Hematopoietic multipotent progenitor cell treated with erythropoietin and hydrocortisone succinate and interleukin-3 and kit ligand, for 4 days (in vitro differentiated cells): ENCODE data around the gene S100A2.
"Not testable (repeated sequence)": the region's sequence is repeated elsewhere in the genome, so short reads cannot be mapped to it uniquely, and the experiment has no call there.

Source experiments
- DNase-seq: peaks from one replicate; pipeline ENCODE4 v3.0.0-alpha.2; 2015

The S100A2 gene

DNA sequence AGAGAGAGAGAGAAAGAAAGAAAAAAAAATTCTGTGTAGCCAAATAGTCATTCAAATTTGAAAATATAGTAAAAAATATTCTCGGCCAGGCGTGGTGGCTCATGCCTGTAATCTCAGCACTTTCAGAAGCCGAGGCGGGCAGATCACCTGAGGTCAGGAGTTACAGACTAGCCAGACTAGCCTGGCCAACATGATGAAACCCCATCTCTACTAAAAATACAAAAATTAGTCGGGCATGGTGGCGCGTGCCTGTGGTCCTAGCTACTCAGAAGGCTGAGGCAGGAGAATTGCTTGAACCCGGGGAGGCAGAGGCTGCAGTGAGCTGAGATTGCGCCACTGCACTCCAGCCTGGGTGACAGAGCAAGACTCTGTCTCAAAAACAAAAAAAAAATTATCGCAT is 22.4 kb upstream of the S100A2 start:
- DNase-seq = not testable (repeated sequence)

DNA sequence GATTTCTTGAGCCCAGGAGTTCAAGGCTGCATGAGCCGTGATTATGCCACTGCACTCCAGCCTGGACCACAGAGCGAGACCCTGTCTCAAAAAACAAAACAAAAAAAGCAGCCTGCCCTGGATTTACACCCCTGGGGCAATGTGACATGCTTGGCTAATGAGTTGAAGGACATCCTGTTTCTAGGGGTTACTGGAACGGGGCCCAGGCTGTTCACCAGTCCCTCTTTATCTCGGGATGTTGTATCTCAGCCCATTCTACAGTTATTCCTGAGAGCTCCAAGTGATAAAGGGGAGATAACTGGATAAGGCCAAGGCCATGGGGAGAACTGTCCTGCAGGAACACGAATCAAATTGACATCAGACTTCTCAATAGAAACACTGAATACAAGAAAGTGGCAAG is 21.7 kb upstream of the S100A2 start:
- DNase-seq = no peak

DNA sequence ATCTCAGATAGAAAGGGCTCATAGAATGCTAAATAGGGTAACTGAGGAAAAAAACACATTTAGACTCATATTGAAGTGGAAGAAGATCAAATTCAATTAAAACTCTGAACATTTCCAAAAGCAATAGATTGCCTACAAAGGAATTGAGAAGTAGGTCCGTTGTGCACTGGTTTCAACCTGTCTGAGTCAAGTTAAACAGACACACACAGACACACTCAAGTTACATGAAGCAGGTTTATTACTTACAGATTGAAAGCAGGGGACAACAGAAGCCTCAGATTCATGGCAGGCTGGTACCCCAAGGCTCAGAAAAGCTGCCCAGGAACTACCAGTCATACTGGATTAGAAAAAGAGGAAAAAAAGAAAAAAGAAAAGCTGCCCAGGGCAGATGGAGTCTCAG is 20.7 kb upstream of the S100A2 start:
- DNase-seq = no peak

DNA sequence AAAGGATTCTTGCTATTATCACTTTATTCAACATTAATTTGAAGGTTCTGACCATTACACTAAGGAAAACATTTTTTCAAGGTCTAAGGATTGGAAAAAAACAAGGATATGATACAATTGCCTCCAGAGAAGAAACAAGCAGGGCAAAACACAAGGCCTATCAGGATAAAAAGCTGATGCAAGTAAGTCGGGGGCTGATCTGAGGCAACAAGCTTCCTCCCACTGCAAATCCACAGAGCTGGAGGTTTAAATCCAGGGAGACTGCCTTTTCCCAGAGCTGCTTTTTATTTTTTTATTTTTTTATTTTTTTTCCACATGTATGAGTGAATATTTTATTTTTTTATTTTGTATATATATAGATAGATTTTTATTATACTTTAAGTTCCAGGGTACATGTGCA is 19.4 kb upstream of the S100A2 start:
- DNase-seq = no peak

DNA sequence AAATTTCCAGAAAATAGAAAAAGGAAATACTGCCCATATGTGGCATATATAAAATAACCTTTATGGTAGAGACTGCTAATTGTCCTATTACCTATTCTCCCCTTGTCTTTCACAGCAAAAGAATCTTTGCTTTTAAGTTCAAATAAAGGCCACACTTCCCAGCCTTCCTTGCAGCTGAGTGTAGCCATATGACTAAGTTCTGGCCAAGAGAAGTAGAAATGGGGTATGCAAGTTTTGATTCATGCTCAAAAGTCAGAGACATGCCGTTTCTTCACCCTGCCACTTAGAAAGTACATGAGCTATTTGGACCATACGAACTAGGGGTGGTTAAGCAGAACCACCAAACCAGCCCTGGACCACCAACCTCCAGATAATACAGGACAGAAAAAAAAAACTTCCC is 18.3 kb upstream of the S100A2 start:
- no peak for DNase-seq

DNA sequence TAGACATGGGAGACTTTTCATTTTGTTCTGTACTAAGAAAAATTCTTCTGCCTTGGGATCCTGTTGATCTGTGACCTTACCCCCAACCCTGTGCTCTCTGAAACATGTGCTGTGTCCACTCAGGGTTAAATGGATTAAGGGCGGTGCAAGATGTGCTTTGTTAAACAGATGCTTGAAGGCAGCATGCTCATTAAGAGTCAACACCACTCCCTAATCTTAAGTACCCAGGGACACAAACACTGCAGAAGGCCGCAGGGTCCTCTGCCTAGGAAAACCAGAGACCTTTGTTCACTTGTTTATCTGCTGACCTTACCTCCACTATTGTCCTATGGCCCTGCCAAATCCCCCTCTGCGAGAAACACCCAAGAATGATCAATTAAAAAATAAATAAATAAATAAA is 17.9 kb upstream of the S100A2 start:
- not testable (repeated sequence) for DNase-seq

DNA sequence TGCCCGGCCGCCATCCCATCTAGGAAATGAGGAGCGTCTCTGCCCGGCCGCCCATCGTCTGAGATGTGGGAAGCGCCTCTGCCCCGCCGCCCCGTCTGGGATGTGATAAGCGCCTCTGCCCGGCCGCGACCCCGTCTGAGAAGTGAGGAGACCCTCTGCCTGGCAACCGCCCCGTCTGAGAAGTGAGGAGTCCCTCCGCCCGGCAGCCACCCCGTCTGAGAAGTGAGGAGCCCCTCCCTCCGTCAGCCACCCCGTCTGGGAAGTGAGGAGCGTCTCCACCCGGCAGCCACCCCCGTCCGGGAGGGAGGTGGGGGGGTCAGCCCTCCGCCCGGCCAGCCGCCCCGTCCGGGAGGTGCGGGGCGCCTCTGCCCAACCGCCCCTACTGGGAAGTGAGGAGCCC is 17.2 kb upstream of the S100A2 start:
- not testable (repeated sequence) for DNase-seq

DNA sequence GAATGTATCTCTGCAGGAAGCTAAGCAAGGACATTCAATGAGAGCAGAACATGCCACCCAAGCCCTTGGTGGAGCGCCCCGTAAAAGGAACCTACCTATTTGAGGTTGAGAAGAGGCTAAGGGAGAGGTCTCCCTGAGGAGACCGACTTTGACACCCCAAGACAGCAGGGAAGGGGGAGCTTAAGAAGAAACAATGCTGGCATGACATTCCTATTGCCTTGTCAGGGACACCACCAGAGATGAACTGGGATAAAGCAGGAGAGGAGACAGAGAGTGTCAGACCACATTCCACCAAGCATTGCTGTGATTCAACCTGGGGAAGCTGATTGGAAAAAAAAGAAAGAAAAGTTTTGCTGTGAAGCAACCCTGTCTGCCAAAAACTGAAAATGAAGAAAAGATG is 13.3 kb upstream of the S100A2 start:
- no peak for DNase-seq

DNA sequence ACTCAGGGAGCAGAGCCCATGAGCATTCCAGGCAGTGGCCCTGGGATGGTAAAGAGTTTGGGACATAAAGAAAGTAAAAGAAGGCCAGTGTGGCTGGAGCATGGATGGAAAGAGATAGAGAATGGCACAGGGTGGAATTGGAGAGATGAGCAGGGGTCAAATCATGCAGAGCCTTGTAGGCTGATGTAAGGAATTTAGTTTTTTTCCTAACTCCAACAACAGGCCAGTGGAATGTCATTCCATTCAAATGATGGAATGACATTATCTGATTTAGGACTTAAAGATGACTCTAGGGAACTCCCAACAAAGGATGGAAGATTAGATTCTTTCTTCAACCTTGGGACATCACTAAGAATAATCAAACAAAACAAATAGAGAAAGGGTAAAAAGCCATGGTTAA is 12.8 kb upstream of the S100A2 start:
- no peak for DNase-seq

DNA sequence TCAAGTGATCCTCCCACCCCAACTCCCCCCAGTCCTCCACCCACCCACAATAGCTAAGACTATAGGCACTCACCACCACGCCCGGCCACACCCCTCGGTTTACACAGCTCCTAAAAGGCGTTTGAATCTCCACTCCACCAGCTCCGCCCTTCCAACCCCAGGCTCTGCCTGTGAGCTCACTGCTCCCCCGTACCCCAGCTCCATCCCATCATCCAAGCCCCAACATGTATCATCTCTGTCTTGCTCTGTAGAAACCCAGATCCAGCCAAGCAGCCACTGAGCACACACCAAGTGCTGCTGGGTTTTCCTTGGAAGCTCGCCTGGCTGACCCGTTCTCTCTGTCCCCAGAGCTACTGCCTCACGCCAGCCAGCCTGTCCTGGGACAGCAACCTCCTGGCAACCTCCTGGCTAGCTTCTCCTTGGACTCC is 12.0 kb upstream of the S100A2 start:
- DNase-seq = peak; percentile 50

DNA sequence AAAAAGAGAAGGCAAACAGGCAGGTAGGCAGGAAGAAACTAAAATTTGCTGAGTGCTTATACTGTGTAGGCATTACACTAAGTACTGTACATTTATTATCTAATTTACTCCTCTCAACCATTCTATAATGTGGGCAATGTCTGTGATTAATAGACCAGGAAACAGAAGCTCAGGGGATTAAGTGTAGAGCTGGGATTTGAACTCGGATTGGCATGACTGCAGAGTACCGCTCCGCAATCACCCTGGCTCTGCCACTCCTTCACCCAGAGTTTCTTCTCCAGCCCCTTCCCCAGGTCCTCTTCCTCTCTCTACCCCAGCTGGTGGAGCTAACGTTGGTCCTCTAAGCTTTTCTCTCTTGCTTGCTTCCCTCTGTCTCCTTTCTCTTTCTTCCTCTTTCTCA is 11.5 kb upstream of the S100A2 start:
- no peak for DNase-seq

DNA sequence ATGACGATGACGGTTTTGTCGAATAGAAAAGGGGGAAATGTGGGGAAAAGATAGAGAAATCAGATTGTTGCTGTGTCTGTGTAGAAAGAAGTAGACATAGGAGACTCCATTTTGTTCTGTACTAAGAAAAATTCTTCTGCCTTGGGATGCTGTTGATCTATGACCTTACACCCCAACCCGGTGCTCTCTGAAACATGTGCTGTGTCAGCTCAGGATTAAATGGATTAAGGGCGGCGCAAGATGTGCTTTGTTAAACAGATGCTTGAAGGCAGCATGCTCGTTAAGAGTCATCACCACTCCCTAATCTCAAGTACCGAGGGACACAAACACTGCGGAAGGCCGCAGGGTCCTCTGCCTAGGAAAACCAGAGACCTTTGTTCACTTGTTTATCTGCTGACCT is 9.9 kb upstream of the S100A2 start:
- not testable (repeated sequence) for DNase-seq

DNA sequence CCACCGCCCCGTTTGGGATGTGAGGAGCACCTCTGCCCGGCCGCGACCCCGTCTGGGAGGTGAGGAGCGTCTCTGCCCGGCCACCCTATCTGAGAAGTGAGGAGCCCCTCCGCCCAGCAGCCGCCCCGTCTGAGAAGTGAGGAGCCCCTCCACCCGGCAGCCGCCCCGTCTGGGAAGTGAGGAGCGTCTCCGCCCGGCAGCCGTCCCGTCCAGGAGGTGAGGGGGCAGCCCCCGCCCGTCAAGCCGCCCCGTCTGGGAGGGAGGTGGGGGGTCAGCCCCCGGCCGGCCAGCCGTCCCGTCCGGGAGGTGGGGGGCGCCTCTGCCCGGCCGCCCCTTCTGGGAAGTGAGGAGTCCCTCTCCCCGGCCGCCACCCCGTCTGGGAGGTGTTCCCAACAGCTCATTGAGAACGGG is 9.4 kb upstream of the S100A2 start:
- DNase-seq = not testable (repeated sequence)

DNA sequence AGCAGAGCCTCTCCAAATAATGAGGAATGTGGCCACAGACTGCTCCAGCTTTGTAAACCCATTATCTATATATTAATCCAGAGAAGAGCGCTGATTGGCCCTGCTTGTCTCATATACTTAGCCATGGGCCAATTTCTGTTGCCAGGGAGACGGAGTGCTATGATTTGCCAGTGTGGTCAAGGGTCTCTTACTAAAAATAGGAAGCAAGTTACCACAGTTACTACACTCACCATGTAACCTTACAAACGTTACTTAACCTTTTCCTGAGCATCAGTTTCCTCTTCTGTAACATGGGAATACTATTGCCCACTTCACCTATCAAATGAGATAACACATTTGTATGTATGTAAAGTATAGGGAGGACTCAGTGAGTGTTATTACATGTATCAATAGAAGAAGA is 7.7 kb upstream of the S100A2 start:
- peak; percentile 52 for DNase-seq

DNA sequence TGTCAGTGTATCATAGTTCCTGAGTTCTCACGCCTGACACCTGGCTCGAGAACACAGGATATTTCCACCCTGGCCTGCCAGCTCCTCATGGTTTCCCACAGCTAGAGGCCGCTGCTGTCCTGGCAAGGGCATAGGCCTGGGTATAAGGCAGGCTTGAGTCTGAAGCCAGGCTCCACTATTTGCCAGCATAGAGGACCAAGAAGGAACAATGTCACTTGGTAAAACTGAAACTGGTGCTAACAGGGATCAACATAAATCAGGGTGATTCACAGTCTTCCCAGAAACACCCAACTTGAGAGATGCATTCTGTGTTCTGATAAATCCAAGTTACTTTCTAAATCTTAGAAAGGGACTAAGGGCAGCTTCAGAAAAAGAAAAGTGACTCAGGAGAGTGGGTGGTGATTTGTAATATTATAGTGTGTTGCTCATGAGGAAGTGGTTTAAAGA is 6.9 kb upstream of the S100A2 start:
- DNase-seq = peak; percentile 90

DNA sequence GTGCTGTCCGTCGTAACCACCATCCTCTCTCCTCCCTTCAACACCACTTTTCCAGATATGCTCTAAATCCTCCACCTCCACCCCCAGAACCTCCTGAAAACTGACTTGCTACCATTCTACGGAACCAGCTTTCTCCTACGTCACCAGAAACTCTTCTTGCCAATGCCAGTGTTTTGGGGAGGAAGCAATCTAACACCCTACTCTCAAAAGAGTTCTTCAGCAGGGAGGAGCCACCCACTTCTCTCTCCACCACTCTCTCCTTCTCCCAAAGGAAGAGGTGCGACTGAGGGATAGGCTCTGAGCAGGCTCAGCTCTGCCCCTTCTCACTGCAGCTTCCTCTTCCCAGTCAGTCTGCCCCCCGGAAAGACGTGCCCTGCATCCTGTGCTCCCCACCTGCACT is 6.1 kb upstream of the S100A2 start:
- DNase-seq = no peak

DNA sequence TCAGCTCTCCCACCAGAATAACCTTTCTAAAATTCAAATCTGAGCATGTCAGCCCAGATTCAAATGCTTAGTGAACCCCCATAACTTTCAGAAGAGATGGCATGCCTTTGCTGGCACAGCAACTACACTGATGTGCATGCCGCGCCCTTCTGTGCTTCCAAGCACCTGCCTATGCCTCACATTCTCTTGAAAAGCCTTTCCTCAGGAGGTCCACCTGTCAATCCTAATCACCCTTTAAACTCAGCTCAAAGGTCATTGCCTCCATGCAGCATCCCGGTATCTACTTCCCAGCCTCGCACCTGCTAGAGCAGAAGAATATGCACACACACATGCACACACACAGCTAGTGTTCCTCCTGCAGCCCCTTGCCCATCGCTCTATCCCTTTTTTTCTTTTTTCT is 5.2 kb upstream of the S100A2 start:
- DNase-seq = no peak

DNA sequence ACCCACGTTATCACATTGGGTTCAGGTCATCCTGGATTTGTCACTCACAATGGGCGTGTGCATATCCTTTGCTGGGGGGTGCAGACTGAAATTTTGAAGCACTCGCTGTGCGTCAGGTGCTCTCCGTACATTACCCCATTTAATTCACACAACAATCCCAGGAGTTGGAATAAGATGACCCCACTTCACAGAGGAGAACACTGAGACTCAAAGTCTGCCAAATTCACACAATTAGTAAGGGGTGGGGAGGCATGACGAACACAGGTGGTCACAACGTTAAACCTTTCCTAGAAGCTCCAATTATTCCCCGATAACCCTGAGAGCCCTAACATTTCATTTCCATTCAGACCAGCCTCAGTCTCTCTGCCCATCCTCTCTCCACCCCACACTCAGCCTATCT is 3.8 kb upstream of the S100A2 start:
- DNase-seq = no peak

DNA sequence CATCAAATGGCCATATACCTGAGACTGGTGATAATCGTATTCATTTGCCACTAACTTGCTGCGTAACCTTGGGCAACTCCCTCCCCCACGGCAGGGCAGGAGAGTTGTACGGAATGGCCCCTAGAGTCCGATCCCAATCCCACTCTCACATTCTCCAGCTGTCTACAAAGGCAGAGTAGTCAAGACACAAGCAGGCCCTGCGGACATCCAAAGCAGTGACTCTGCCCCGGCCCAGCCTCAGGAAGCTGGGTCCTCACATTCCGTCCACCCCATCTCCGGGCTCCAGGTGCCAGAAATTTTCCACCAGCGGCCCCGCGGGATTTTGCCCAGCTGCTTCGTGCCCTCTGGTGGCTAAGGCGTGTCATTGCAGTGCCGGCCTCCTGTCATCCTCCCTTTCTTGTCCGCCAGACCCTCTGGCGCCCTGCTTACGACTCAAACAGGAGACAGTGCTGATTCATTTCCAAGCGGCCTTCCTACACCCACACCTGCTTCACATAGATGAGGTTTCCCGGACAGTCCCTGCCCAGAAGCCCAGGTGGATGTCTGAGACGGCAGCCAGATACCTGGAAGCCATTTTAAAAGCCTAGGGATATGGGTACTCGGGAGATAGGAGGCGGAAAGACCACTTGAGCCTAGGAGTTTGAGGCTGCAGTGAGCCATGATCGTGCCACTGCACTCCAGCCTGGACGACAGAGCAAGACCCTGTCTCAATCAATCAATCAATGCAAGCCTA is 2.9 kb upstream of the S100A2 start:
- DNase-seq = peak; percentile 93

DNA sequence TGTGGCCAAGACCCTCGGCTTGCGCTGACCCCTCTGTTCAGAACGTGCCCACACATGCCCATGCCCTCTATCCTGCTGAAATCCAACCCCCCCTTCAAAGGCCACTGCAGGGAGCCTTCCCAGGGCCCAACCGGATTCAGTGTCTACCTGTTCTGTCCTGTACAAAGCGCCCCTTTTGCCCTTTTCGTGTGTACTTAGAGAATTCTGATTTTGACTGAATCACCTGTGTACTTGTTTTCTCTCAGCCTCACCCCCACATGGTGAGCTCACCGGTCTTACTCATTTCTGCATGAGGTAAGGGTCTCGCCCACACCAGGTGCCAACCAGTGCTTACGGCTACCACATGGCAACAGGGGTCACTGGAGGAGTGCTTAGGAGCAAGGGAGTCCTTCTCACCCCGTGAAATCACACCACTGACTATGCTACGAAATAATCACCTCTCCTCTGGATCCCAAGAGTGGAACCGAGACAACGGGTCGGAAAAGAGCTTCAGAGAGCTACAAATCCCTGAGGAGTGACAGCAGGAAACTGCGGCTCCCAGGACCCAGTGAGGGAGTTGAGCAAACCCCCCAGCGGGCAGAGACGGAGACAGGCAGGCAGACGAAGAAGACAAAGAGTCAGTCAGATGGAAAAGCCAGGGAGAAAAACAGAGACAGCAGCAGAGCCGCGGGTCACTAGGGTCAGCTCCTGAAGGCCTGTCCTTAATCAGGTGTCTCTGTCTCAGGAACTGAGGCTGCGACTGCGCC is 2.1 kb upstream of the S100A2 start:
- no peak for DNase-seq

DNA sequence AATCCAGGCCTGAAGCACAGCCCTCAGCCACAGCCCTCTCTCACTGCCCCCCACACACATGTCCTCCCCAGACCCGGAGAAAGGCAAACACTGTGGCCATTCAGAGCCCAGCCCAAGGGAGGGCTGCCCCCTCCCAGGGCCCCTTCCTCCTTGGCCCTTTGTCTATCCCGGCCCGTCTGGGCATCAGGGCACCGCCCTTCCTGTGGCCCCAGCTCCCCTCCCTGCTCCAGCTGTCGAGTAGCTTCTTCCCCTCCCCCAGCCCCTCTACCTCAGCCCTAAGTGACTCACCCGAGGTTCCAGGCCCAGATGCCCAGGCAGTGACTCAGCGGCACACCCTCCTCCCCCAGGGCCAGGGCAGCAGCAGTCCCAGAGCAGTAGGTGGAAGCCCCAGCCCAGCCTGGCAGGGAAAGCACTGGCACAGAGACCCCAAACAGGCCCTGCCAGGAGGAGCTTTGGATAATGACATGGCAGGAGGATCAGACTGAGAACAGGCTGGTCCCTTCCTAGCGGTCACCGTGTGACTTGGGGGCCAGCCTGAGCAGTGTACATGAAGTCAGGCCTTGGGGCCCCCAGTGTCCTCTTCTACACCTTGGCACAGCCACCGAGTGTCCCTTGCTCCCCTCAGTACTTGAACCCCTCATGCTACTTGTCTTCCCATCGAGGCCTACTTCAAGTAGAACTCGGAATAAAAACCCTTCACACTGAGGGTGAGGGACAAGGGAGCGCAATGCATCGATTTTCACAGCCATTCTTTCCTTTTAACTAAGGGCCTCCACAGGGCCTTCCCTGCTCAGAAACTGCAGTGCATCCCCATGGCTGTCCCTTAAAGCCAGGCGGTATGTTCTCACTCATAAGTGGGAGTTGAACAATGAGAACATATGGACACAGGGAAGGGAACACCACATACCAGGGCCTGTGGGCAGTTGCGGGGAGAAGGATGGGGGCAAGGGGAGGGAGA is 1.0 kb upstream of the S100A2 start:
- peak; percentile 99 for DNase-seq

DNA sequence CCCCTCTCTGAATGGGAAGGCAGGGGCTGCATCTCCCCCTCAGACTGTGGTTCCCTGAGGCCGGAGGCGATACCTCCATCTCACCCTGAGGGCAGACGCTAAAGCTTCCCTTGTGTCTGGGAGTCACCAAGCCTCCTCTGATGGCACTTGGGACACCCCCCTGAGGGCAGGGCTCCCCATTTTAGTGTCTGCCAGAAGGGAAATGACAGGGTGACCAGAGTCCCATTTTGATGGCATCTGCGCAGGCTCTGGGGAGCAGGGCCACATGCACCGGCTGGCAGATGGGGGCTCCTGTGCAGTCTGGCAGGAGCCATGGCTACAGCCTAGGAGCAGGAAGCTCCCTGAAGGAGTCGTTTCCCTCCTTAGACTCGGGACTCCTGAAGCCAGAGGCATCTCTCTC is 1.7 kb downstream of the S100A2 start:
- DNase-seq = no peak

DNA sequence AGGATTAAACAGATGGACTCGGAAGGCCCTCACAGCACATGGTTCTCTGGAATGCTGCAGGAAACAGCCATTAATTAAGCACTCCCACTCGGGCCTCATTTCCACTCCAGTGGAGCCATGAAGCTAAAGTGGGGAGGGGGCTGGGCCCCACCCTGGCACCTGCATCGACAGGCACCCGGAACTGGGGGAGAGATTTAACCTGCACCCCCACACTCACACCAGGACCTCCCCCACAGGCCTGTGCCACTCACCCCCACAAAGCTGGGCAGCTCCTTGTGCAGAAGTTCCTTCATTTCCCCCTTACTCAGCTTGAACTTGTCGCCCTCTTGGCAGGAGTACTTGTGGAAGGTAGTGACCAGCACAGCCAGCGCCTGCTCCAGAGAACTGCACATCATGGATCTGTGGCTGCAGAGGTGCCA is 2.2 kb downstream of the S100A2 start:
- no peak for DNase-seq
